Keratinocyte (primary cell): ENCODE results near the gene HBD. TPM values are rescaled to one million over a fixed set of nuclear protein-coding genes. Genes with fewer than 3 reads are reported as not detected.

Experiments
- DNase-seq: peaks from one replicate; pipeline ENCODE4 v3.0.0-alpha.2; 2011; ENCODE audit warnings: low read depth, missing footprints, low spot score
- FAIRE-seq: peaks from 2 replicates; lab custom pipeline; 2011; peaks lifted over from hg19 to GRCh38; lab: Jason Lieb, UNC
- H2AFZ ChIP-seq: 2 replicates; pipeline ENCODE4 v1.6.0; 2012; ENCODE audit warnings: low read length, control low read depth, inconsistent platforms; ENCODE audit not compliant: control insufficient read depth
- H3K27ac ChIP-seq: 2 replicates; pipeline ENCODE4 v1.5.1; 2011; ENCODE audit warnings: low read length; ENCODE audit not compliant: control insufficient read depth, insufficient read depth
- H3K27me3 ChIP-seq: 3 replicates; pipeline ENCODE4 v1.6.0; 2011; ENCODE audit warnings: low read length; ENCODE audit not compliant: control insufficient read depth, insufficient read depth; ENCODE audit errors: extremely low read depth
- H3K36me3 ChIP-seq, 2 experiments: 2 replicates in 1 of 2; 3 replicates in 1 of 2; pipeline ENCODE4 v1.5.1; 2011; ENCODE audit warnings: low read length in 2 of 2, mild to moderate bottlenecking in 1 of 2; ENCODE audit not compliant: control insufficient read depth in 2 of 2, insufficient read depth in 2 of 2; ENCODE audit errors: extremely low read depth in 1 of 2
- H3K4me1 ChIP-seq: 3 replicates; pipeline ENCODE4 v1.5.1; 2011; ENCODE audit warnings: low read length; ENCODE audit not compliant: control insufficient read depth, insufficient read depth; ENCODE audit errors: extremely low read depth
- H3K4me2 ChIP-seq: 3 replicates; pipeline ENCODE4 v1.6.0; 2011; ENCODE audit warnings: low read depth, low read length; ENCODE audit not compliant: control insufficient read depth, insufficient read depth; ENCODE audit errors: extremely low read depth
- H3K4me3 ChIP-seq, 3 experiments: fragments of 200-600 bp in 1 of 3; sonication (generic) in 1 of 3; 2 replicates in 2 of 3; 3 replicates in 1 of 3; pipeline ENCODE4 v1.5.1; 2011 to 2016; ENCODE audit warnings: low read length in 3 of 3, mild to moderate bottlenecking in 3 of 3, control low read depth in 2 of 3, inconsistent platforms in 1 of 3, low read depth in 1 of 3, mixed read lengths in 1 of 3, mixed run types in 1 of 3, moderate library complexity in 1 of 3; ENCODE audit not compliant: control insufficient read depth in 2 of 3, insufficient read depth in 2 of 3; ENCODE audit errors: extremely low read depth in 1 of 3
- H3K79me2 ChIP-seq: 2 replicates; pipeline ENCODE4 v1.6.0; 2012; ENCODE audit warnings: low read length; ENCODE audit not compliant: control insufficient read depth, insufficient read depth
- H3K9ac ChIP-seq: 3 replicates; pipeline ENCODE4 v1.6.0; 2011; ENCODE audit warnings: low read length; ENCODE audit not compliant: control insufficient read depth, insufficient read depth; ENCODE audit errors: extremely low read depth
- H3K9me1 ChIP-seq: 3 replicates; pipeline ENCODE4 v1.6.0; 2011; ENCODE audit warnings: low read length; ENCODE audit not compliant: control insufficient read depth, insufficient read depth; ENCODE audit errors: extremely low read depth
- H3K9me3 ChIP-seq: 2 replicates; pipeline ENCODE4 v1.5.1; 2012; ENCODE audit warnings: low read depth, low read length; ENCODE audit not compliant: control insufficient read depth
- H4K20me1 ChIP-seq: 3 replicates; pipeline ENCODE4 v1.6.0; 2011; ENCODE audit warnings: low read length; ENCODE audit not compliant: control insufficient read depth, insufficient read depth; ENCODE audit errors: extremely low read depth
- EZH2 ChIP-seq: IDR thresholded peaks from one replicate; pipeline ENCODE4 v1.6.1; 2012; ENCODE audit warnings: inconsistent platforms, mild to moderate bottlenecking, low read length, moderate library complexity
- dilution Hi-C: fragments of 300-500 bp; cut with MboI; formaldehyde crosslinking; loops from one replicate; pipeline ENCODE4 v1.7.0; 2020; ENCODE audit warnings: low sequenced_read_pairs; ENCODE audit not compliant: extremely low pct_ligation_motif_present
- polyA plus RNA-seq, 5 experiments: library from polyadenylated mRNA; depleted of rRNA in 3 of 5; stranded (reverse) in 3 of 5; stranded (forward) in 1 of 5; unstranded in 1 of 5; fragments of >200 nt; gene quantifications; 1 replicate in 1 of 5; 2 replicates in 3 of 5; 3 replicates in 1 of 5; pipeline versions ENCODE4 v1.2.1 to v1.2.3, GENCODE V29; 2011 to 2012; ENCODE audit warnings: missing spikeins in 2 of 5, low read depth in 1 of 5, low replicate concordance in 1 of 5
- TF ChIP-seq, protein P1 (sequence below), 3 experiments: IDR thresholded peaks in 1 of 3; conservative IDR thresholded peaks in 1 of 3; optimal IDR thresholded peaks in 1 of 3; 2 replicates in 2 of 3; 3 replicates in 1 of 3; pipeline versions ENCODE3 to v1.5.1; 2011; ENCODE audit warnings: low read length in 3 of 3, mild to moderate bottlenecking in 3 of 3, moderate library complexity in 2 of 3, control low read depth in 1 of 3, inconsistent platforms in 1 of 3; ENCODE audit not compliant: insufficient read depth in 2 of 3; ENCODE audit errors: extremely low read depth in 1 of 3

Gene HBD
- polyA plus RNA-seq, 1 donor (not counting 4 experiments of a cell fraction or from before 2014, with no cell fraction given), result not detected

DNA sequence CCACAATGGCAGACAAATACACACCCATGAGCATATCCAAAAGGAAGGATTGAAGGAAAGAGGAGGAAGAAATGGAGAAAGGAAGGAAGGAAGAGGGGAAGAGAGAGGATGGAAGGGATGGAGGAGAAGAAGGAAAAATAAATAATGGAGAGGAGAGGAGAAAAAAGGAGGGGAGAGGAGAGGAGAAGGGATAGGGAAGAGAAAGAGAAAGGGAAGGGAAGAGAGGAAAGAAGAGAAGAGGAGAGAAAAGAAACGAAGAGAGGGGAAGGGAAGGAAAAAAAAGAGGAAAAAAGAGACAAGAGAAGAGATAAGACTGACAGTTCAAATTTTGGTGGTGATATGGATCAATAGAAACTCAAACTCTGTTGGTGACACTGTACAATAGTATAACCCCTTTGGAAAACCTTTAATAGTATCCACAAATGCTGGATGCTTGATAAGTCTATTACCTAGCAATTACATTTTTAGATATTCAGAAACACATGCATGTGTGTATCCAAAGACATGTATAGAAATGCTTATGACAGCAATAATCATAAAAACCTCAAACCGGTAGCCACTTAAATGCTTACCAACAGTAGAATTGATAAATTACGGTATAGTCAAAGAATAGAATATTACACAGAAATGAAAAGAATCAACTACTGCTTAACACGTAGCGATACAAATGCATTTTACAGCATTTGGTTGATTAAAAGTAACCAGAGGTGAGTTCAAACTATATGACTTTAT lies 1.2 kb upstream of the HBD start:
- Histone ChIP-seq H3K27ac (no peak overlapping the region), H3K4me1 (no peaks in the 10 kb centered on the region), H3K36me3 (no peaks in the 10 kb centered on the region), H3K9me1 (no peaks in the 10 kb centered on the region), H3K79me2 (no peaks in the 10 kb centered on the region), H3K27me3 (no peaks in the 10 kb centered on the region), H3K9ac (no peak overlapping the region), H3K9me3 (no peaks in the 10 kb centered on the region), H2AFZ (no peak overlapping the region), H3K4me2 (no peak overlapping the region), H4K20me1 (no peaks in the 10 kb centered on the region), H3K4me3 (no peak overlapping the region)
- TF ChIP-seq, protein P1, sequence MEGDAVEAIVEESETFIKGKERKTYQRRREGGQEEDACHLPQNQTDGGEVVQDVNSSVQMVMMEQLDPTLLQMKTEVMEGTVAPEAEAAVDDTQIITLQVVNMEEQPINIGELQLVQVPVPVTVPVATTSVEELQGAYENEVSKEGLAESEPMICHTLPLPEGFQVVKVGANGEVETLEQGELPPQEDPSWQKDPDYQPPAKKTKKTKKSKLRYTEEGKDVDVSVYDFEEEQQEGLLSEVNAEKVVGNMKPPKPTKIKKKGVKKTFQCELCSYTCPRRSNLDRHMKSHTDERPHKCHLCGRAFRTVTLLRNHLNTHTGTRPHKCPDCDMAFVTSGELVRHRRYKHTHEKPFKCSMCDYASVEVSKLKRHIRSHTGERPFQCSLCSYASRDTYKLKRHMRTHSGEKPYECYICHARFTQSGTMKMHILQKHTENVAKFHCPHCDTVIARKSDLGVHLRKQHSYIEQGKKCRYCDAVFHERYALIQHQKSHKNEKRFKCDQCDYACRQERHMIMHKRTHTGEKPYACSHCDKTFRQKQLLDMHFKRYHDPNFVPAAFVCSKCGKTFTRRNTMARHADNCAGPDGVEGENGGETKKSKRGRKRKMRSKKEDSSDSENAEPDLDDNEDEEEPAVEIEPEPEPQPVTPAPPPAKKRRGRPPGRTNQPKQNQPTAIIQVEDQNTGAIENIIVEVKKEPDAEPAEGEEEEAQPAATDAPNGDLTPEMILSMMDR (optimal IDR thresholded peaks at IDR 0.05 in 1 of 3, IDR thresholded peaks at IDR 0.05 in 1 of 3, conservative IDR thresholded peaks at IDR 0.05 in 1 of 3; ENCODE audit: extremely low read depth in 1 of 3, insufficient read depth in 2 of 3, low read length in 3 of 3), result no peak
- no peak for TF ChIP-seq EZH2
- no peak for DNase-seq
- dilution Hi-C loops, result no loop called here
- FAIRE-seq, result no peak

DNA sequence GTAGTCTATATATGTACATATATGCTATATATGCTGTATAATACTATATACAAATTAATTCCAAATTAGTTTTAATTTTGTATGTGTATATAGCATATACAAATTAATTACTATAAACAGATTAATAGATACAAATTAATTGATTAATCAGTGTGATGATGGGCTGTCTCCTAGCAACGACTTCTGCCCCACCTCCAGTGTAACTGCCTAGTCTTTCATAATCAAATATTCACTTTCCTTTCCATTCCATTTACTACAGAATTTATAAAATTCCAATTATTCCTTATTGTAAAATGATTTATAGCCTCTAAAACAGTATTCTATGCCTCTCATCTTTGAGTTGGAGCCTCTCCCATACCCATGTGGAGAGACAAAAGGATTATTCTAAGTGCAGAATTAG lies 976 bp downstream of the HBD start:
- no peak for FAIRE-seq
- dilution Hi-C loops, result no loop called here

More for the DNA sequence above, 976 bp downstream of the HBD start:
- H3K4me3 ChIP-seq, result no peak overlapping the region
- H2AFZ ChIP-seq, result no peak overlapping the region
- H3K36me3 ChIP-seq, result no peaks in the 10 kb centered on the region
- H3K9me3 ChIP-seq, result no peaks in the 10 kb centered on the region
- no peak for DNase-seq
- no peaks in the 10 kb centered on the region for H3K9me1 ChIP-seq
- no peak overlapping the region for H3K9ac ChIP-seq
- no peaks in the 10 kb centered on the region for H3K4me1 ChIP-seq
- H3K4me2 ChIP-seq, result no peak overlapping the region
- H3K79me2 ChIP-seq, result no peaks in the 10 kb centered on the region
- H4K20me1 ChIP-seq, result no peaks in the 10 kb centered on the region
- TF ChIP-seq EZH2, result no peak
- TF ChIP-seq, protein P1 (optimal IDR thresholded peaks at IDR 0.05 in 1 of 3, IDR thresholded peaks at IDR 0.05 in 1 of 3, conservative IDR thresholded peaks at IDR 0.05 in 1 of 3; ENCODE audit: extremely low read depth in 1 of 3, insufficient read depth in 2 of 3, low read length in 3 of 3), result no peak
- no peaks in the 10 kb centered on the region for H3K27me3 ChIP-seq
- no peak overlapping the region for H3K27ac ChIP-seq
